Measurements from ENCODE around the gene TEFM.
"Not testable (repeated sequence)": the region's sequence is repeated elsewhere in the genome, so short reads cannot be mapped to it uniquely, and the experiment has no call there.

Gene TEFM

DNA sequence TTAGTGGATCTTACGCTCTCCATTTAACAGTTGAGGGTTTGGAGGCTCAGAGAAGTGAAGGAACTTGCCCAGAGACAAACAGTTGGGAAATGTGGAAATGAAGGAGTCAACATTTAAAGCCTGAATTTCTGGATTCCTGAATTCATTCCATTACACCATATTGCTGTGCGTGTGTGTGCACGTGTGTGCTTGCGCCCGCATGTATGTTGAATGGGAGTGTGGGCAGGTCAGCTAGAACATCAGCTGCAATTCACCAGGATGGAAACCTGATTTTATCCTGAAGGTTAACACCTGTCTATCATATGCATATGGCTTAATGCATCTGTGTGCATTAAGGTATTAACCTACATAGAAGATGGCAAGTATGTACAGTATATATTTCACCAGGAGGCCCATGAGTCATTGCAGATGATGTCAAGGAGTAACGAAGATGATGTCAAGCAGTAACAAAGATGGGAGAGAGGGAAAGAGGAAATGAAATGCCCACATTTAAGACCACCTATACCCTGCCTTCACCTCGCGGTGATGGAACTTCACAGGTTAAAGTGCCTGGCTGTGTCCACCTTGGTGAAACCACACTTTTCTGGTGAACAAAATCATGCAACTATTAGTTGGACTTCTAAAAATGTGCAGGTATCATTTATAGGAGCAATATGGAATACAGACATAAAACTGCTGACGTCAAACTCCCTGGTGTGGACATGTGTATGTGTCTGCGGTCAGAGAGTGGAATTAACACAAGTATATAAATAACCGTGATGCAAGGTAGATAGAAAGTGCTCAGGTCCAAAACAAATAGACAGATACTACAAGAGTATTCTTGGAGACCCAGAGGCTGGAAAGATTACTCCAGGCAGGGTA lies 14.9 kb upstream of the TEFM start:
- no peak for DNase-seq

DNA sequence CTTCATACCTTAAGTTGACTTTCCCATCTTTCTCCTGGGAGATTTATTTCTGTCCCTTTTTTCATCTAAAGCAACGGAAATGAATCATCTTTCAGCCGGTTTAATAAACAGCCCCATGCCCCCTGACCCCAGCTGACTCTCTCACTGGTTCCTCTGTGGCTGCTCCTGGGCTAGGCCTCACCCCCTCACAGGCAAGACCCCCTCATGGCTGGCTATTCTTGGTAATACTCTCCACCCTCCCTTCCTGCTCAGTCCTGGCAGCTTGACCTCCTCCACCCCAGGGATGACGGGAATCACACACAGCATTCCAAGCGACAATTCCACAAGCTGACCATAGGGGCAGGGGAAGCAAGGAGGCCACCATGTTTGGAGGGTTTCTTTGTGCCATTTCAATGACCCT lies 14.2 kb upstream of the TEFM start:
- no peak for DNase-seq

DNA sequence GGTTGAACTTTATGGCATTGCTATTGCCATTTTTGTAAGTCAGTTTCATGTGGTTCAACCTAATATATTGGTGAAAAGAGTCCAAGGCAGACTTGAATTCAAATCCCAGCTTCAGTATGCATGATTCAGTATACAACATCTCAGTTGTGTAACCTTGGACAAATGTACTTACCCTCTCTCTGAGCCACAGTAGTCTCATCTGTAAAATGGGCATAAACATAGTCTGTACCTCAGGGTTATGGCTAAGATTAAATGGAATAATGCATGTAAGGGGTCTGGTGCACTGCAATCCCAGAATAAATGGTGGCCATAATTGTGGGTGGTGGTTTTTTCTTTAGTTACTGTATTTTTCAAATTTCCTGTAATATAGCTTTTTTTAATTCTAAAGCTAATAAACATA lies 11.0 kb upstream of the TEFM start:
- DNase-seq, result no peak

DNA sequence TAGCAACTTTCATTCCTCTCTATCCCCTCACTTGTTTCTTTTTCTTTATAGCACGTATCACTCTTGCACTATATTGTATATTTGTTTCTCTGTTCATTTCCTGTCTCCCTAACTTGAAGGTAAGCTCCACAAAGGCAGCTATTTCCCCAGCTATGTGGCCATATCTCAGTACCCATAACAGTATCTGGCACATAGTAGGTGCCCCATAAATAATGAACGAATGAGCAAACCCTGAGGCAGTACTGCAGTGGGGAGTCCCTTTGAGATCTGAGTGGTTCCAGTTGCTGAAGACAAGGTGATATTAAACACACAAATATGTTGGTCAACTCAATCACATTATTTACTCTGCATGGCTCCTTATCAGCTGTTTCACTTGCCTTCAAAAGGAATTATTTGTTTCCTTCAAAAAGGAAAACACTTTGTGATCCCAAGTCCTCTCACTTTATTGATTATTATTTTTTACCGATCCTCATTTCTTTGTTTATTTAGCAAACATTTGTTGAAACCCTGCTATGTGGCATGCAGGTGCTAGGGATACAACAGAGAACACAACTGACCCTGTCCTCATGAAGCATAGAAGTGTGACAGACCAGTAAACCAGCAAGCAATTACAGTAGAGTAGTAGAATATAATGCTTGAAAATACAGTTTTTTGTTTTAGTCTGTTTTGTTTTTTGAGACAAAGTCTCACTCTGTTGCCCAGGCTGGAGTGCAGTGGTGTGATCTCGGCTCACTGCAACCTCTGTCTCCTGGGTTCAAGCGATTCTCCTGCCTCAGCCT lies 10.0 kb upstream of the TEFM start:
- no peak for DNase-seq

DNA sequence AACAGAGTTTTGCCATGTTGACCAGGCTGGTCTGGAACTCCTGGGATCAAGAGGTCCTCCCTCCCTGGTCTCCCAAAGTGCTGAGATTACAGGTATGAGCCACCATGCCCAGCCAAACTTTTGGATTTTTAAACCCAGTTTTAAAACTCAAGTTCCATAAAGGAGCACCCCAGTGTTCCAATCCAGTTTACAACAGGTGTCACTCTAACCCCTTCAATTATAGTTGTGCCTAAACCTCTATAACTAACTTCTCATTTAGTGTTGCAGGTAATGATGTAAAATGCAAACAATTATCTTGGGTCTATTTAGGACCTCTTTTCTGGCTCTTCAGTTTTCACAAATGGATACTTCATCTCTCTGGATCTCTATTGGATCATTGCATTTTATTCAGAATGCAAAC lies 7.9 kb upstream of the TEFM start:
- DNase-seq, result no peak

DNA sequence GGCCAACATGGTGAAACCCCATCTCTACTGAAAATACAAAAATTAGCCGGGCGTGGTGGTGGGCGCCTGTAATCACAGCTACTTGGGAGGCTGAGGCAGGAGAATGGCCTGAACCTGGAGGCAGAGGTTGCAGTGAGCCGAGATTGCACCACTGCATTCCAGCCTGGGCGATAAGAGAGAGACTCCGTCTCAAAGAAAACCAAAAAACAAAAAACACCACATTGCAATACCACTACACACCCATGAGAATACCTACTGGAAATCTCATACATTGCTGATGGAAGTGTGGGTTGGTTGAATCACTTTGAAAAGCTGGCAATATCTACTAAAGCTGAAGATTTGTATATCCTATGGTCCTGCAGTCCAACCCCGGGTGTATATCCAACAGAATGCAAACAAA lies 4.1 kb upstream of the TEFM start:
- DNase-seq, result not testable (repeated sequence)

DNA sequence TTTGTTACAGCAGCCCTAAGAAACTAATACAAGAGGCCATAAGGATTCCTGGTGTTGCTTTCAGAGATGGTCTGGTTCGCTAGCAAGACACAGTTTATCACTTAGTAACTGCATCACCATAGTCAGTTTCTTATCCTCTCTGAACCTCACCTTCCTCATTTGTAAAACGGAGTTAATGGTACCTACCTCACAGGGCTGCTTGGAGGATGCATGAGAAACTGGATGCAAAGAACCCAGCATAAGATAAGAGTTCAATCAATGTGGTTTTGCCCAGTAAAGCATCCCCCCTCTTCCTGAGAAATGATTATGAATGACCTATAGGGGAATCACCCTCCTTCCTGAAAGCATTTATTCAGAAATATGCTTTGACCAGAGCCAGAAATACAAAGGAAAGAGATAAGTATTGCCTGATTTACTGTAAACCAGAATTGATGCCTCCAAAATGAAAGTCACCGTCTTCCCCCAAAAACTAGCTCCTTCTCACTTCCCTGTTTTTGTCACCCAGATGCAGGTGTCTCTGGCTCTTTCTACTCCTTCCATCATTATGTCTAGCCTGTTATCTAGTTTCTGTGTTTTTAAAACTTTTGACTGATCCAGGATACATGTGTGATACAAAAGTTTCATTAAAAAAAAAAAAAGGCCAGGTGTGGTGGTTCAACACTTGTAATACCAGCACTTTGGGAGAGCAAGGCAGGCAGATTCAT lies 2.8 kb upstream of the TEFM start:
- no peak for DNase-seq

DNA sequence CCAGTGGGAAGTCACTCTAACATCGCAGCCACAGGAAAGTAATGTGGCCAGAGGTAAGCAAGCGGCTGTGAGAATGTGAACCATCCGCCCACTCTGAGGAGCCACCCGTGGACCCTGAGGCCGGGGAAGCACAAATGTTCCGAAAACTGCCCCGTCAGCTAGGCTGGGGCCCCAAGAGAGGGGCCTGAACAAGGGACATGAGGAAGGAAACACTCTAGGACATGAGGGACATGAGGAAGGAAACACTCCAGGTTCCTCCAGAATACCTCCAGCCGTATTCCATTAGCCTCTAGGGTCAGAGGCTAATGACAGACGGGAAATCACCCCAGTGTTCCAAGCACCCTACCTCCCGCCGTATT lies 317 bp downstream of the TEFM start:
- peak in 1 of 2 experiments; percentile 35 for DNase-seq

DNA sequence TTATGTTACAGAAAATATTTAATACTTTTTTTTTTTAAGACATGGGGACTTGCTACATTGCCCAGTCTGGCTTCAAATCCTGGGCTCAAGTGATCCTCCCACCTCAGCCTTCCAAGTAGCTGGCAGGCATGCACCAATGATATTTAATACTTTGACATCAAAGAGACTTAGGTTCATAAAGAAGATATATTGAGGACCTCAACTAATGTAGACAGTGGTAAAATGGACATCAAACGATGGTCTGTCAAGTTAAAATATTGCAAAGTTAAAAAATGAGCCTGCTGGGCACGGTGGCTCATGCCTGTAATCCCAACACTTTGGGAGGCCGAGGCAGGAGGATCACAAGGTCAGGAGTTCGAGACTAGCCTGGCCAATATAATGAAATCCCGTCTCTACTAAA lies 8.7 kb downstream of the TEFM start:
- DNase-seq, result no peak

DNA sequence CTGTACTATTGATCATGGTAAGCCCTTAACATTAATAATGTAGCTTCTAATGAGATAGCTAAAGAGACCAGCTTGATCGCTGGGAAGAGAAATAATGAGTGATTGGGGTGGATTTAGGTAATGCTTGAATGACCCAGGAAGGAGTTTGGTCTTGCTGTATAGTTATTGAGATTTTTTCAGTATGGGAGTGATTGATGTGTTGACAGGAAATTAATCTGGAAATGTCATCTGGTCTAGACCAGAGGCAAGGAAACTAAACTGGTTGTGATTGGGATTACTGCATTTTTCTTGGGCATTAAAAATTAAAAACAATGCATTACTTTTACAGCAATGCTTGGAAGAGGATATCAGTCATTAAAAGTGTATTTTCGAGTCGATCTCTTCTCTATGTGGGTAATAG lies 11.8 kb downstream of the TEFM start:
- DNase-seq, result no peak

DNA sequence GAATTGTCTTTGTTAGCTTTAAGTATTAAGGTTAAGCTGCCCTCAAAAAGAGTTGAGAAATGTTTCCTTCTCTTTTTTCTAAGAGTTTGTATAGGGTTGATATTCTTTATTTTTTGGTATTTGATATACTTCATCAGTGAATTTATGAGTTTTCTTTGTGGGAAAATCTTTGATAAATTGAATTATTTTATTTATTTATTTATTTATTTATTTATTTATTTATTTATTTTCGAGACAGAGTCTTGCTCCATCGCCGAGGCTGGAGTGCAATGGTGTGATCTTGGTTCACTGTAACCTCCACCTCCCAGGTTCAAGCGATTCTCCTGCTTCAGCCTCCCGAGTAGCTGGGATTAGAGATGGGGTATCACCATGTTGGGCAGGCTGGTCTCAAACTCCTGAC lies 19.9 kb downstream of the TEFM start:
- DNase-seq, result no peak

DNA sequence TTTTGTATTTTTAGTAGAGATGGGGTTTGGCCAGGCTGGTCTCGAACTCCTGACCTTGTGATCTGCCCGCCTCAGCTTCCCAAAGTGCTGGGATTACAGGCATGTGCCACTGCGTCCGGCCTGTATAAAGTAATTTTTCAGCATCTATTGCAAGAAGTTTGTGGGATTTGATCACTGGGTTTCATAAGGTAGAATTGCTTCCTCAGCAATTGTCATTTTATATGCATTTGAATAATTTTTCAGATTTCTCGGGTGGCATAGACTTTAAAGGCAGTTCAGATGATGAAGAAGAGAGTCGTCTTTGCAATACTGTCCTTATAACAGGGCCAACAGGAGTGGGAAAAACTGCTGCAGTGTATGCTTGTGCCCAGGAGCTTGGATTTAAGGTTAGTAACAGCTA lies 37.0 kb downstream of the TEFM start:
- no peak for DNase-seq

DNA sequence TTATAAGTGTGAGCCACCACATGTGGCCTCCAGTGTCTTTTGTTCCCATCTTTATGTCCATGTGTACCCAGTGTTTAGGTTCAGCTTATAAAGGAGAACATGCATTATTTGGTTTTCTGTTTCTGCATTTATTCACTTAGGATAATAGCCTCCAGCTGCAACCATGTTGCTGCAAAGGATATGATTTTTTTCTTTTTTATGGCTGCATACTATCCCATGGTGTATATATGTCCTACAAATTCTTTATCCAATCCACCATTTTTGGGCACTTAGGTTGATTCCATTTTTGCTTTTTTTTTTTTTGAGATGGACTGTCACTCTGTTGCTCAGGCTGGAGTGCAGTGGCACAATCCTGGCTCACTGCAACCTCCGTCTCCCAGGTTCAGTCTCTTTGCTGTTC lies 41.4 kb downstream of the TEFM start:
- no peak for DNase-seq

DNA sequence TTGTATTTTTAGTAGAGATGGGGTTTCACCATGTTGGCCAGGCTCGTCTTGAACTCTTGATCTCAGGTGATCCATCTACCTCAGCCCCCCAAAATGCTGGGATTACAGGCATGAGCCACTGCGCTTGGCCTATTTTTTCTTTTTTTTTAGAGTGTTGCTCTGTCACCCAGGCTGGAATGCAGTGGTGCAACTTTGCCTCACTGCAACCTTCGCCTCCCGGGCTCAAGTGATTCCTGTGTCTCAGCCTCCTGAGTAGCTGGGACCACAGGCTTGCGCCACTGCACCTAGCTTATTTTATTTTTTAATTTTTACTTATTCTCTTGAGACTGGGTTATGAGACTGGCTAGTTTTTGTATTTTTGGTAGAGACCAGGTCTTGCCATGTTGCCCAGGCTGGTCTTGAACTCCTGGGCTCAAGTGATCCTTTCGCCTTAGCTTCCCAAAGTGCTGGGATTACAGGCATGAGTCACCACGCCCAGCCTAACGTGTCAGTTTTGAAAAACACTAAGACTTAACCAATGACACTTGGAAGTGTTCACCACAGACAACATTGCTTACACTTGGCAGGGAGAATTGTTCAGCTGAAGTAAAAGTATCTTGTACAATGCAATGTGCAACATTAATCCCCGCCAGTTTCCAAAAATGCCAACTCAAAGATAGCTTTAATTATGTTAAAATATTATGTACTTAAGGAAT lies 47.3 kb downstream of the TEFM start:
- DNase-seq, result no peak

DNA sequence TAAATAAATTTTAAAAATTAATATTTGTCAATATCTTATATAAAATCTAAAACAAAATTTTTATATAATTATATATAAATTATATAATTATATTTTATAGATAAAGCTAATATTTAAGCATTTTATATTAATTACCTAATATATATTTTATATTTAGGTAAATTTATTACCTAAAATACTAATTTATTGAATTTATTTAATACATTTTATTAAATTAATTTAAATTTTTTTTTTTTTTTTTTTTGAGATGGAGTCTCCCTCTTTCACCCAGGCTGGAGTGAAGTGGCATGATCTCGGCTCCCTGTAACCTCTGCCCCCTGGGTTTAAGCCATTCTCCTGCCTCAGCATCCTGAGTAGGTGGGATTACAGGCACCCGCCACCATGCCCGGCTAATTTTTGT lies 51.9 kb downstream of the TEFM start:
- no peak for DNase-seq

Data from NCI-H187 (cell line).